Suprapubic skin (tissue), 4 donors: ENCODE measurements around the gene TMEM94. TPM values are rescaled to one million over a fixed set of nuclear protein-coding genes. Genes with fewer than 3 reads are reported as not detected.
A peak's percentile ranks its signal among the peaks of the same experiment; 100 is the strongest.

Source experiments
- DNase-seq, 2 donors: peaks; one replicate each; pipeline ENCODE4 v3.0.0-alpha.2; 2019; ENCODE audit warnings: low spot score in 2 of 2
- H3K27ac ChIP-seq: fragments of 200-600 bp; sonication (generic); one replicate; pipeline ENCODE4 v1.5.1; 2019
- H3K27me3 ChIP-seq: fragments of 200-600 bp; sonication (generic); one replicate; pipeline ENCODE4 v1.5.1; 2019
- H3K36me3 ChIP-seq: fragments of 200-600 bp; sonication (generic); one replicate; pipeline ENCODE4 v1.5.1; 2019
- H3K4me1 ChIP-seq: fragments of 200-600 bp; sonication (generic); one replicate; pipeline ENCODE4 v1.5.1; 2019
- H3K4me3 ChIP-seq: fragments of 200-600 bp; sonication (generic); one replicate; pipeline ENCODE4 v1.5.1; 2019; ENCODE audit warnings: mild to moderate bottlenecking
- H3K9me3 ChIP-seq: fragments of 200-600 bp; sonication (generic); one replicate; pipeline ENCODE4 v1.5.1; 2019
- EP300 ChIP-seq: sonication (generic); formaldehyde crosslinking; IDR thresholded peaks from one replicate; pipeline ENCODE4 v1.6.1; 2017; ENCODE audit warnings: antibody characterized with exemption
- POLR2A ChIP-seq, 2 donors: fragments of 450-650 bp; IDR thresholded peaks; one replicate each; pipeline ENCODE4 v1.6.1; 2017; ENCODE audit warnings: antibody characterized with exemption in 2 of 2, mild to moderate bottlenecking in 2 of 2, moderate library complexity in 2 of 2
- POLR2AphosphoS5 ChIP-seq, 3 donors: sonication (generic); formaldehyde crosslinking; IDR thresholded peaks; one replicate each; pipeline ENCODE4 v1.6.1; 2017; ENCODE audit warnings: antibody characterized with exemption in 3 of 3
- WGBS: methylation state at CpG from one replicate; pipeline ENCODE4 v1.1.5; 2018; 5-methylcytosine and 5-hydroxymethylcytosine counted together
- total RNA-seq, 4 donors: library from RNA; depleted of rRNA; stranded (reverse); fragments of >200 nt; gene quantifications; one replicate each; pipeline ENCODE4 v1.1.0, GENCODE V29; 2016
- TF ChIP-seq, protein P1 (sequence below), 2 donors: fragments of 200-600 bp in 1 of 2; fragments of 450-650 bp in 1 of 2; sonication (generic) in 1 of 2; IDR thresholded peaks; one replicate each; pipeline ENCODE4 v1.5.1; 2016 to 2019; ENCODE audit warnings: antibody characterized with exemption in 2 of 2, mild to moderate bottlenecking in 1 of 2, moderate library complexity in 1 of 2

Gene TMEM94
- total RNA-seq, 4 donors from 2014 or later = 50.0 to 147 (median 81.7) TPM

DNA sequence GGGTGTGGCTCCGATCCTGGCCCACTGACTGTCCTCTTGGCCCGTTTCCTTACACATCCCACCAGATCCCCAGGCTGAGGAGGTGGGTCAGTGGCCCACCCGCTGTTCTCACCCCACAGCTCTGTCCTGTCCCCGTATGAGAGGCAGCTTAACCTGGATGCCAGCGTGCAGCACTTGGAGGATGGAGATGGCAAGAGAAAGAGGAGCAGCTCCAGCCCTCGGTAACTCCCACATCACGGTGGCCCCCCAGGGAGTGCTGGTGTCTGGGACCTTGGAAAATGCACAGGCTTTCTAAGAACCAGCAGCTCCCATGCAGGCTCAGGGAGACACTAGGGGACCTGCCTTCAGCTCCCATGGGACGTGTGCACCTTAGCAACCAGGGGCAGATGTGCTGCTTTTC lies 64.9 kb downstream of the TMEM94 start:
- Histone ChIP-seq H3K27me3 (no peaks in the 10 kb centered on the region), H3K4me1 (peaks cover 34% of the 10 kb centered on the region), H3K9me3 (no peaks in the 10 kb centered on the region), H3K27ac (no peak overlapping the region), H3K36me3 (peaks cover 20% of the 10 kb centered on the region), H3K4me3 (no peak overlapping the region)
- WGBS = 88% methylated on average over 6 of the region's 8 CpGs
- peak in 1 of 2 donors; percentile 55 for DNase-seq
- TF ChIP-seq, protein P1, sequence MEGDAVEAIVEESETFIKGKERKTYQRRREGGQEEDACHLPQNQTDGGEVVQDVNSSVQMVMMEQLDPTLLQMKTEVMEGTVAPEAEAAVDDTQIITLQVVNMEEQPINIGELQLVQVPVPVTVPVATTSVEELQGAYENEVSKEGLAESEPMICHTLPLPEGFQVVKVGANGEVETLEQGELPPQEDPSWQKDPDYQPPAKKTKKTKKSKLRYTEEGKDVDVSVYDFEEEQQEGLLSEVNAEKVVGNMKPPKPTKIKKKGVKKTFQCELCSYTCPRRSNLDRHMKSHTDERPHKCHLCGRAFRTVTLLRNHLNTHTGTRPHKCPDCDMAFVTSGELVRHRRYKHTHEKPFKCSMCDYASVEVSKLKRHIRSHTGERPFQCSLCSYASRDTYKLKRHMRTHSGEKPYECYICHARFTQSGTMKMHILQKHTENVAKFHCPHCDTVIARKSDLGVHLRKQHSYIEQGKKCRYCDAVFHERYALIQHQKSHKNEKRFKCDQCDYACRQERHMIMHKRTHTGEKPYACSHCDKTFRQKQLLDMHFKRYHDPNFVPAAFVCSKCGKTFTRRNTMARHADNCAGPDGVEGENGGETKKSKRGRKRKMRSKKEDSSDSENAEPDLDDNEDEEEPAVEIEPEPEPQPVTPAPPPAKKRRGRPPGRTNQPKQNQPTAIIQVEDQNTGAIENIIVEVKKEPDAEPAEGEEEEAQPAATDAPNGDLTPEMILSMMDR (IDR thresholded peaks at IDR 0.05) = no peak
- TF ChIP-seq POLR2AphosphoS5 (IDR thresholded peaks at IDR 0.05) (no peak), EP300 (no peak), POLR2A (IDR thresholded peaks at IDR 0.05) (no peak)

DNA sequence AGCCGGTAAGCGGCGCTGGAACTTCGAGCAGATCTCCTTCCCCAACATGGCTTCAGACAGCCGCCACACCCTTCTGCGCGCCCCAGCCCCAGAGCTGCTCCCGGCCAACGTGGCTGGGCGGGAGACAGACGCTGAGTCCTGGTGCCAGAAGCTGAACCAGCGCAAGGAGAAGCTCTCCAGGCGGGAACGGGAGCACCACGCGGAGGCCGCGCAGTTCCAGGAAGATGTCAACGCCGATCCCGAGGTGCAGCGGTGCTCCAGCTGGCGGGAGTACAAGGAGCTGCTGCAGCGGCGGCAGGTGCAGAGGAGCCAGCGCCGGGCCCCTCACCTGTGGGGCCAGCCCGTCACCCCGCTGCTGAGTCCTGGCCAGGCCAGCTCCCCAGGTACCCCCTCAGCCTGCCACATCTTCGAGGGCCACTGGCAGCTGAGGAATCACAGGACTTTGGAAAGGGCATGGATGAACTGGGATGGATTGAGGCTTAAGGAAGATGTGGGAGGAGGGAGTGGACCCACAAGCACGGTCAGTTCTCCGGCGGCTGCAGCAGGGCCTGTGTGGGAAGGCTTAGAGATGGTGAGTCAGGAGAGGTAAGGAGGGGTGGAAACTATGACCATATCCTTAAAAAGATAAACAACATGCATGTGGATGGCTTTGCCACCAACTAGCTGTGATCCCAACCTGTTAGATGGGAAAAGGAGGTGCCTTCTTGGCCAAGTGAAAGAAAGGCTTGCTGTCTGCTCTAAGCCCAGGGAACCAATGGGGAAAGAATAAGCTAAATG lies 65.7 kb downstream of the TMEM94 start:
- no peak for DNase-seq
- TF ChIP-seq EP300 (no peak), POLR2A (IDR thresholded peaks at IDR 0.05) (no peak), POLR2AphosphoS5 (IDR thresholded peaks at IDR 0.05) (no peak)
- TF ChIP-seq, protein P1 (IDR thresholded peaks at IDR 0.05) = no peak
- Histone ChIP-seq H3K4me1 (peaks cover 34% of the 10 kb centered on the region), H3K9me3 (no peaks in the 10 kb centered on the region), H3K4me3 (no peak overlapping the region), H3K27me3 (no peaks in the 10 kb centered on the region), H3K36me3 (peaks cover 20% of the 10 kb centered on the region), H3K27ac (no peak overlapping the region)
- 90% methylated on average over 31 of the region's 33 CpGs for whole genome bisulfite sequencing

DNA sequence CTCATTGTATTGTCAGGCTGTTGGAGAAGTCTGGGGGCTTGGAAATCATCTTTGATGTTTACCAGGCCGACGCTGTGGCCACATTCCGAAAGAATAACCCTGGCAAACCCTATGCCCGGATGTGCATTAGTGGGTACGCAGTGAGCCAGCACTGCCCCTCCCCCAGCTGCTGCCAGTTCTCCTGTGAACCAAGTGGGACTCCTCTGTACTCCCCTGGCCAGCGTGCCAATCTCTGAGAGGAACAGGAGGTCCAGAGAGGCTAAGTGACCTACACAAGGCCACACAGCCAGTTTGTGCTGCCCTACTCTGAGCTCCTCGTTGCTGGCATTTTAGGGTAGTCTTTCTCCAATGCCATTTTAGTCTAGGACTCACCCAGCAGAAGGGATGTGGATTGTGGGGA lies 67.2 kb downstream of the TMEM94 start:
- WGBS = 91% methylated on average over 7 of the region's 7 CpGs
- TF ChIP-seq, protein P1 (IDR thresholded peaks at IDR 0.05) = no peak
- TF ChIP-seq POLR2AphosphoS5 (IDR thresholded peaks at IDR 0.05) (no peak), POLR2A (IDR thresholded peaks at IDR 0.05) (no peak), EP300 (no peak)
- Histone ChIP-seq H3K4me3 (no peak overlapping the region), H3K36me3 (peaks cover 20% of the 10 kb centered on the region), H3K27ac (no peak overlapping the region), H3K27me3 (no peaks in the 10 kb centered on the region), H3K9me3 (no peaks in the 10 kb centered on the region), H3K4me1 (peaks cover 24% of the 10 kb centered on the region)
- no peak for DNase-seq

DNA sequence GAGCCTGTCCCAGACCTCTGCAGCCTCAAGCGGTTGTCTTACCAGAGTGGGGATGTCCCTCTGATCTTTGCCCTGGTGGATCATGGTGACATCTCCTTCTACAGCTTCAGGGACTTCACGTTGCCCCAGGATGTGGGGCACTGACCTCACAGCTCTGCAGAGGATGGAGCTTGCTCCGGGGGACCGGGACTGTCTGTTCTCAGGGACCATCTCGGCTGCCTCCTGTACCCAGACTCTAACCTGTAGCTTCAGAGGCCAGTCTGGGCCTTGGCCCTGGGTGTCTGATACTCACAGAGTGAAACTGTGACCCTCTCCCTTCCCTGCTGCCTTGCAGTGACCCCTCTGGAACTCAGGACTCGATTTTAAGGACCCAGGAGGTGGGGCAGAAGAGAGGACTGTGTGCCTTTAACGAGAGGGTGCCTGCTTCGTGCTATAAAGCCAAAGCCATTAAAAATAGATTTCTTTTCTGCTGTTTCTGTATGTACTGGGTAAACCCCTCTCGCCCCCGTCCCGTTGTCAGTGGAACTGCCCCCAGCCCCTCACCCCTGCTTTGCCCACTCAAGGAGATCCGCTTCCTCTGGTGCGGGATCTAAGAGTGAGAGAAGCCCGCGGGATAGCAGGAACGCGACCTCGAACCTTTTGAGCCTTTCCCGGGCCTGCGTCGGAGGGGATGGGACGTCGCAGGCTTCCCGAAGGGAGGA lies 68.0 kb downstream of the TMEM94 start:
- WGBS = 15% methylated on average over 21 of the region's 24 CpGs
- peaks cover 24% of the 10 kb centered on the region for H3K4me1 ChIP-seq
- TF ChIP-seq, protein P1 (IDR thresholded peaks at IDR 0.05) = no peak
- TF ChIP-seq EP300 (no peak), POLR2A (IDR thresholded peaks at IDR 0.05) (no peak), POLR2AphosphoS5 (IDR thresholded peaks at IDR 0.05) (no peak)

More for the DNA sequence above, 68.0 kb downstream of the TMEM94 start:
- DNase-seq = no peak
- Histone ChIP-seq H3K27ac (peak overlapping the region; percentile 84), H3K36me3 (peaks cover 16% of the 10 kb centered on the region), H3K9me3 (no peaks in the 10 kb centered on the region), H3K27me3 (no peaks in the 10 kb centered on the region), H3K4me3 (peak overlapping the region; percentile 63)
